GM12878 (cell line): Measurements from ENCODE around the gene VEGFD.

ENCODE experiments used
- CTCF ChIP-seq, 3 experiments: IDR thresholded peaks in 2 of 3; conservative IDR thresholded peaks in 1 of 3; 2 replicates each; pipeline ENCODE4 v1.5.1; 2011; ENCODE audit warnings: low read depth in 3 of 3, low read length in 3 of 3, mild to moderate bottlenecking in 3 of 3, control low read depth in 2 of 3, moderate library complexity in 2 of 3, inconsistent platforms in 1 of 3, mixed read lengths in 1 of 3; ENCODE audit not compliant: control insufficient read depth in 2 of 3, insufficient read depth in 1 of 3; ENCODE audit errors: extremely low read depth in 1 of 3
- GABPA ChIP-seq: IDR thresholded peaks from 2 replicates; pipeline ENCODE4 v1.6.1; 2014; ENCODE audit warnings: antibody characterized with exemption, low read depth, mild to moderate bottlenecking, inconsistent platforms
- MTA2 ChIP-seq: fragments of 450-650 bp; IDR thresholded peaks from 2 replicates; pipeline ENCODE4 v1.6.1; 2016; ENCODE audit warnings: low read depth, mild to moderate bottlenecking, moderate library complexity
- MXI1 ChIP-seq: fragments of 150-350 bp; IDR thresholded peaks from 2 replicates; pipeline ENCODE4 v1.6.1; 2011; ENCODE audit warnings: low read depth, mild to moderate bottlenecking, inconsistent platforms, low read length, improper control_type of control experiment
- MYC ChIP-seq: IDR thresholded peaks from 2 replicates; pipeline ENCODE4 v1.6.1; 2011; ENCODE audit warnings: mild to moderate bottlenecking, low read length, moderate library complexity, inconsistent platforms; ENCODE audit not compliant: insufficient read depth, insufficient replicate concordance, insufficient read length, severe bottlenecking
- NR2F1 ChIP-seq: fragments of 450-650 bp; conservative IDR thresholded peaks from 2 replicates; pipeline ENCODE4 v1.6.1; 2017; ENCODE audit warnings: mild to moderate bottlenecking
- POLR2A ChIP-seq: IDR thresholded peaks from 2 replicates; pipeline ENCODE4 v1.6.1; 2011; ENCODE audit warnings: low read depth, mild to moderate bottlenecking, low read length
- POLR2AphosphoS5 ChIP-seq: IDR thresholded peaks from 2 replicates; pipeline ENCODE4 v1.6.1; 2011; ENCODE audit warnings: mild to moderate bottlenecking, low read length, inconsistent platforms
- PRDM15 ChIP-seq: fragments of 450-650 bp; formaldehyde crosslinking; IDR thresholded peaks from 2 replicates; pipeline ENCODE4 v1.4.0; 2020; ENCODE audit warnings: mild to moderate bottlenecking, moderate library complexity
- RCOR1 ChIP-seq: conservative IDR thresholded peaks from 2 replicates; pipeline ENCODE4 v1.6.1; 2012; ENCODE audit warnings: low read depth, low read length, improper control_type of control experiment

GRCh38 chrX:15425024-15425423 lies 40.8 kb upstream of the VEGFD start:
- no peak for TF ChIP-seq MXI1
- TF ChIP-seq RCOR1 = no peak
- no peak for TF ChIP-seq MYC
- no peak for TF ChIP-seq MTA2
- TF ChIP-seq NR2F1 = no peak
- no peak for TF ChIP-seq POLR2A
- TF ChIP-seq PRDM15 = no peak
- no peak for TF ChIP-seq POLR2AphosphoS5
- no peak for TF ChIP-seq GABPA
- no peak for TF ChIP-seq CTCF (IDR thresholded peaks at IDR 0.05 in 2 of 3, conservative IDR thresholded peaks at IDR 0.05 in 1 of 3; ENCODE audit: control insufficient read depth in 2 of 3, extremely low read depth in 1 of 3, insufficient read depth in 1 of 3, low read depth in 3 of 3, low read length in 3 of 3)
